Measurements from ENCODE around the gene HSPB8.
A peak's percentile ranks its signal among the peaks of the same experiment; 100 is the strongest.

HSPB8 gene, protein sequence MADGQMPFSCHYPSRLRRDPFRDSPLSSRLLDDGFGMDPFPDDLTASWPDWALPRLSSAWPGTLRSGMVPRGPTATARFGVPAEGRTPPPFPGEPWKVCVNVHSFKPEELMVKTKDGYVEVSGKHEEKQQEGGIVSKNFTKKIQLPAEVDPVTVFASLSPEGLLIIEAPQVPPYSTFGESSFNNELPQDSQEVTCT

DNA sequence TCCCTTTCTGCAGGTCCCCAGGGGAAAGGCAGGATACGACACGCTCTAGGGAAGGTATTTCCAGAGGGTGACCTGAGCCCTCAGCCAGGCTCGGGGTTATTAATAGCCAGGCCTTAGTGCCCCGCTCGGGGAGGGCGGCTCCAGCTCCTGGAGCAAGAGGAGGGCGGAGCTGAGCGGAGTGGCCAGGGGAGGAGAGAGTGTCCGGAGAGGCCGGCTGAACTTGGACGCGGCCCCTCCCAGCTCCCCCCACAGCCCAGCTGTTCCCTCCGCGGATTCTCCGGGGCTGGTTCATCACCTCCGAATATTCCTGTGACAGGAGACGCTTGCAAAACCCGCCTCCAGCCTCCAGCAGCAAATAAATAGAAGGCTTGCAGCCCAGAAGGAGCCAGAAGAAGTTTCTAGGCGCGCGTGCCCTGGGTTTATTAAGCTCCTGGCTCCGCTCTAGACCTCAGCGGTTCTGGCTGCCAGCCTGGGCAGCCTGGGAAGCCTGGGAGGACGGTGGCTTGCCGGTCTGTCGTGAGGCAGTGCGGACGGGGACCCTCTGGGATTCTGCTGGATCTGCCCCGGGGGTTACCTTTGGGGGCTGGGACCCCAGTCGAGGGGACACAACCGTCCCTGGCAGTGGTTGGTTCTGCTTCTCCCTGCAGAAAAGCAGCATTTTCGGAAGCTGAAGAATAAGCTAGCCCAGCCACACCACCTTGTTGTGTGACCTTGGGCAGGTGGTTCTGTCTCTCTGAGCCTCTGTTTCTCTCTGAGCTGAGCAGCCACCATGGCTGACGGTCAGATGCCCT is at the start of gene HSPB8:
HSPB8 (plus strand) TSS at position 388 of the 791 bp plus-strand sequence; CDS start at position 770, 382 bp downstream.
- peak; percentile 90 for DNase-seq

DNA sequence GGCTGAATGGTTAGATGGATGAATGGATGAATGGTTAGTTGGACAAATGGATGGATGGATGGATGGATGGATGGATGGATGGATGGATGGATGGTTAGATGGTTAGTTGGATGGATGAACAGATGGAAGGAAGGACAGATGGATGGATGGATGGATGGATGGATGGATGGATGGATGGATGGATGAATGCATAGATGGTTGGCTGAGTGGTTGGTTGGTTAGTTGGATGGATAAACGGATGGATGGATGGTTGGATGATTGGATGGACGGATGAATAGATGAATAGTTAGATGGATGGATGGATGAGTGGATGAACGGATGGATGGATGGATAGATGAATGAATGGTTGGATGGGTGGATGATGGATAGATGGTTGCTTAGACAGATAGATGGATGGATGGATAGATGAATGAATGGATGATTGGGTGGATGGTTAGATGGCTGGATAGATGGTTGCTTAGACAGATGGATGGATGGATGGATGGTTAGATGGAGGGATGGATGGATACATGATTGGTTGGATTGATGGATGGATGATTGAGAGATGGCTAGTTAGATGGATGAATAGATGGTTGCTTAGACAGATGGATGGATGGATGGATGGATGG is 48.8 kb upstream of the HSPB8 start:
- DNase-seq: no peak

DNA sequence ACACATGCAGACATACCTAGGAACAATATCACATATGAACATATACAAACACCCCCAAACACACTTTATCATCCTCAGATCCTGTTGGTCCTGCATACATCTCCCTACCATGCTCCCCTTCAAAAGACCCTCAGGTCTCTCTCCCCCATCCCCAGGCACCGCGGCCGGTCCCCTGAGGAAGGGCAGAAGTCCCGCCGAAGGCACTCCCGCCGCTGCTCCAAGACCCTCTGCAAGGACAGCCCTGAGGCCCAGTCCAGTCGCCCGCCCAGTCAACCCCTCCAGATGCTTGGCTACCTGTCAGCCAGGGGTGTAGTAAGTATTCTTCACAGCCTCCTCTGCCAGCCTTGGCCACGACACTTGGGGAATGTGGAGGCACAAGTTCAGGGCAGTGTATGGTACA is 48.2 kb upstream of the HSPB8 start:
- DNase-seq: no peak

DNA sequence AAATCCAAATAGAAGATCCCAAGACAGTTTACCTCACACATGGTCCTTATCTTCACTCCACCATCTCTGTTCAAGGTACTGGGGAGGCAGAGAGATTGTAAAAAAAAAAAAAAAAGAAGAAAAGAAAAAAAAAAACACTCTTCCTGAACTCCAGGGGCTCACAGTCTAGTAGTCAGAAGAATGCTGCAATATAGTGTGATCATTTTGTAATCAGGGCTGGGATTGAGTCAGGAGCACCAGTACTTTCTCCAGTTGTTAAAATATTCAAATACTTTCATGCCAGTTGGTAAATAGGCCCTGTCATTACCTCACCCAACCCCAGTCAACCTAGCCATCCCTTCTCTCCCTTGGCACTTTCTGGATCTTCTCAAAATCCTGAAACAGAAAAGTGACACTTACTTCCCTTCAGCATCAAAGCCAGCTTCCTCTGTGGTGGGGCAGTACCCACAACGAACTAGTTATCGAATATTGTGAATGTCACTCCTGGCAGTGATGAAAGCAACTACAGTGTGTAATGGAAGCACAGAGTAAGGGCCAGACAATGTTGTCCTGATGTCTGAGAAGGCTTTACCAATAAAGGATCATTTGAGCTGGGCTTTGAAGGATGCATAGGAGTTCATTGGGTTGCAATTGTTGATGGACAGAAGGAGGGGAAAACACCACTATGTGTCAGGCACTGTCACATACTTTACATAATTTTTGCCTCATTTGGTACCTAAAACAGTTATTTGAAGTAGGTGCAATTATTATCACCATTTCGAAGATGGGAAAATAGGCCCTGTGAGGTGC is 44.3 kb upstream of the HSPB8 start:
- no peak for DNase-seq

DNA sequence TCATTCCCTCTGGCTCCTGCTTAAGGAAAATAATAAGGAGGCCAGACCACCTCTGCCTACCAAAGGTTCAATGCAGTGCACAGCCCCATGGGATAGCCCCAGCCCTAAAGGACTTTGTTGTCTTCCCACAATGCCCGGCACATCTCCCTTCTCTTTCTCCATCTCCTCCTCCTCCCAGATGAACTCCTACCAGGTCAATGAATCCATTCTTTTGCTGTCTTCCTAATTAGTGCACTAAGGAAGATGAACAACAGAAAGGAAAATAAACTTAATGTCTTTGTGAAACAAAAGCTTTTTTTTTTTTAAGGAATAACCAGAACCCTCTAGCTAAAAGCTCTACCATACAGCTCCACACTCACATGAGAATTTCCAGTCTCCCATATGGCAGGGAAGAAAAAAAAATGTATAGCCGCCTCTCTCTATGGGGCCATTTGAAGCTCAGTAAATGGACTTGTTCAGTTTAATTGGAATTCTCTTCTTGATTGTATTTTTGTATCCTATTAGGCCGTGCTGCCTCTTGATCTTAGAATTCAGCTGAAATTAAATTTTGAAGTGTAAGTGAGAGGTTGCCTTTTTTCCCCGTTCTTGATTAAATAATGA is 41.8 kb upstream of the HSPB8 start:
- DNase-seq: no peak

DNA sequence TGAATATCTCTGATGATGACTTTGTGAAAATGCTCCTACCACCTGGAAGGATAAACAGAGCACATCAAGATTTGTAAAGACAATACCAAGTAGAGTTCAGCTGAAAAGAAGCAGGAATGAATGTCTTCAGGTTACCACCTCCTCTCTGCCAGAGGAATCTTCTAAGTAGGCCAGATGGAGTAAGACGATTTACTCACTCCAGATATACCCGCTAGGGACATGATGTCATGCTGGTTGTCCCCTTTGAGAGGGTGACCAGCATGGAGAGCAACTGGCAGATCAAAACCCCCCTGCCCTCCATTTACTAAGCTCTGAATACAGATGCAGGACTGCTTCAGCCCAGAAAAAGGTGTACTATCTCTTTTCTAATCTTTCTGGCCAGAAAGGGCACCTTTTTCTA is 39.3 kb upstream of the HSPB8 start:
- no peak for DNase-seq

DNA sequence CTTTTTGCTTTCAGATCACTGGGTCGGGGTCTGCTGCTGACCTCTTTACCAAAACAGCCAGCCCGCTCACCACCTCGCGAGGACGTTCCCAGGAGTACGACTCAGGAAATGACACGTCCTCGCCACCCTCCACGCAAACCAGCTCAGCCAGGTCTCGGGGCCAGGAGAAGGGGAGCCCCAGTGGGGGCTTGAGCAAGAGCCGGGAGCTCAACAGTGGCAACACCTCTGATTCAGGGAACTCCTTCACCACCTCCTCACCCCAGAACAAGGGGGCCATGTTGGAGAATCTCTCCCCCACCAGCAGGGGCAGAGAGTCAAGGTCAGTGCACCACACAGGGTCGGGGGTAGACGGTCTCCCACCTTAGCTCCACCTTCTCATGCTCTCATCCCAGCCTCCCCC is 33.4 kb upstream of the HSPB8 start:
- DNase-seq: no peak

DNA sequence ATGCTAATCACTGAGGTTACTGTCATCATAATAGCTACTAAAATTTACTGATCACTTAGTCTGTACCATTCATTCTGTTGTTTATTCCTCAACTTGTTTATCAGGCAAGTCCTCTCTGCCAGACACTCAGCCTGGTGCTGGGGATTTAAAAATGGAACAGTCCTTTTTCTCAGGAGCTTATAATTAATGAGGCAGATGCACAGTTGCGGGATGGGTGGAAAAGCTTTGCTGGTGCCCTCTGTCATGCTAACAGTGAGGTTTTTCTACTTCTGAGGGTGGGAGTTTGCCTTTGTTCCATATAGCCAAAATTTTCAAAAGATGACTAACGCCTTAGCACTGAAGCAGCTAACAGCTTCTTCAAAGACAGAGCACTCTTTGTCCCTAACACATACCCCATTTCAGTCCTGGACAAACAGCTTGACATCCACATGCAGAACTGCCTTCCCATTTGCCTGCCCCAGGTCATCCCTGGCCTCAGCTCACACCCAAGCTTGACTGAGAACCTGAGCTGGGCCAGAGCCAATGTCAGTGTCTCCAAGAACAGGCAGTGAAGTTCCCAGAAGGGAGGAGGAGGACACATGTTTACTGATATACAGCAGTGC is 30.8 kb upstream of the HSPB8 start:
- no peak for DNase-seq

DNA sequence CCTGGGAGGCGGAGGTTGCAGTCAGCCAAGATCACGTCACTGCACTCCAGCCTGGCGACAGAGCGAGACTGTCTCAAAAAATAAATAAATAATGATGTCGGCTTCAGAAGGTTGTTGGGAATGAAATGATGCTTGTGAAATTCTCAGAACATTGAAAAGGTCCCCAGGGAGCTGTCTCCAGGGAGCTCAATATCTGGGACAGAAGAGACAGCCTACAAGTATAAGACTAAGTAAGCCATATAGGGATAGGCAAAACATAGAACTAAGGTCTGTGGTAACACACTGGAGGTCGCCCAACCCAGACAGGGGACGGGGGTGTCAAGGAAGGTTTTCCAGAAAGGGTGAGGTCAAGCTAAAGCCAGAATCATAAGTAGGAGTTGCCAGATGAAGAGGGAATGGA is 29.5 kb upstream of the HSPB8 start:
- DNase-seq: no peak

DNA sequence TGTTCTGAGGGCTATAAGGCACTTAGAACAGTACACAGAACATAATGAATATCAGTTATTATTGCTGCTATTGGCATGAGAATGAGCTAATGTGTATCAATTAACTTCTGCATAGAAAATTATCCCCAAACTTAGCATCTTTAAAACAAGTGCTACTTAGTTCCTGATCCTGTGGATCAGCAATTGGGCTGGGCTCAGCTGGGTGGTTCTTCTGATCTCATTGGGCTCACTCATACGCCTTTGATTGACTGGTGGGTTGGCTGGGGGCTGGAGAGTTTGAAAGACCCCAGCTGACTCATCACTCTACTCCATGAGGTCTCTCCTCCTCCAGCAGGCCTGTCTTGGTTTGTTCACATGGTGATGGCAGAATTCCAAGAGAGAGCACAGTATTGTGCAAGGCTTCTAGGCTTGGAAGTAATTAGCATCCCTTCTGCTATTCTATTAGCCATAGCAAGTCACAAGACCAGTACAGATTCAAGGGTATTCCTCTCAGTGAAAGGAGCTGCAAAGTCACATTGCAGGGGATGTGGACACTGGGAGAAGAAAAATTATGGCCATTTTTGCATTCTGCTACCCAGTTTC is 27.2 kb upstream of the HSPB8 start:
- no peak for DNase-seq

DNA sequence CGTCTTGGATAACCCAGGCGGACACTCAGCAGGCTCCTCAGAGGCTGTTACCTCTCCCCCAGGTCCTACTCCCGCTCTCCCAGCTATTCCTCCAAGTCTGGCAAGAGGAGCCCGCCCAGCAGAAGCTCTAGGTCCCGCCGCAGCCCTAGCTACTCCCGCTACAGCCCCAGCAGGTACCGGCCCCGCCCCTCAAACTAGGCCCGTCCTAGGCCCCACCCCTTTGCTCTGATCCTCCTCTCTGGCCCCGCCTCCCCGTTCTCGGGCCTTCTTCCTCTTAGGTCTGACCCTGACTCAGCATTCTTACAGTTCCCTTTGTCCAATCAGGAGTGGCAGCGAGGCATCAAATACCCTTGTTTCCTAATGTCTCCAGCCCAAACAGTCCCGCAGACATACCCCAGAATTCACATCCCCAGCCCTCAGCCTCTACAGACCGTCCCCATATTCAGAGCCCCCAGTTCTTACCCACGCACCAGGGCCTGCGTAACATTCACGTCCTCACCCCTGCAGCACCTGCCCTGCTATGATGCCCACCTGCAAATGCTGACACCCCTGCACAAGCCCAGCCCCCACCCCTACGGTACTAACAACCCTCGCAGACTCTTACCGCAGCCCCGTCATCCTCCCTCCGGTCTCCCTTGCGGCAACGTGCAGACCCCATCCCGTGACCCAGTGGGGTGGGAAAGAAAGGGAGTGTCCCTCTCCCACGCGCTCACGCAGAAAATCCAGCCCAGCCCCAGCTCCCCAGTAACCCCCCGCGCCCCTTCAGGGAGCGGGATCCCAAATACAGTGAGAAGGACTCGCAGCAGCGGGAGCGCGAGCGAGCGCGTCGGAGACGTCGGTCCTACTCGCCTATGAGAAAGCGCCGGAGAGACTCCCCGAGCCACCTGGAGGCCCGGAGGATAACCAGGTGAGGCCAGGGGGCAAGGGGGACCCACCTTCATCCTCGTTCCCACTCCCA is 25.0 kb upstream of the HSPB8 start:
- peak; percentile 17 for DNase-seq

DNA sequence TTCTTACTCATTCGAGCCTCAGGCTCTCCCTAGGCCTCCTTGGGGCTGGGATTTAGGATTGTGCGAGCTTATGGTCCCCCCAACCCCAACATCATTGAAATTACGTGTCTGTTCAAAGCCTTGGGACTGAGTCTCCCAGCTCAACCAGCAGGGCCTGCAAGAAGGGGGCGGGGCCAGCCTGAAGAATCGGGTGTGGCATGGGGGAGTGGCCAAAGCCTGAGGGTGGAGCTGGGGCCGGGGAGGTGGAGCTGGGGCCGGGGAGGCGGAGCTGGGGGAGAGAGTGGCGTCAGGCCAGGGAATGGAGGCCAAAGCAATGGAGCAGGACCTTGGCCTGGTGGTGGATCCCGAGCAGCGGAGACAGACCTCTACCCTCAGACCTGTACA is 24.3 kb upstream of the HSPB8 start:
- DNase-seq: no peak

DNA sequence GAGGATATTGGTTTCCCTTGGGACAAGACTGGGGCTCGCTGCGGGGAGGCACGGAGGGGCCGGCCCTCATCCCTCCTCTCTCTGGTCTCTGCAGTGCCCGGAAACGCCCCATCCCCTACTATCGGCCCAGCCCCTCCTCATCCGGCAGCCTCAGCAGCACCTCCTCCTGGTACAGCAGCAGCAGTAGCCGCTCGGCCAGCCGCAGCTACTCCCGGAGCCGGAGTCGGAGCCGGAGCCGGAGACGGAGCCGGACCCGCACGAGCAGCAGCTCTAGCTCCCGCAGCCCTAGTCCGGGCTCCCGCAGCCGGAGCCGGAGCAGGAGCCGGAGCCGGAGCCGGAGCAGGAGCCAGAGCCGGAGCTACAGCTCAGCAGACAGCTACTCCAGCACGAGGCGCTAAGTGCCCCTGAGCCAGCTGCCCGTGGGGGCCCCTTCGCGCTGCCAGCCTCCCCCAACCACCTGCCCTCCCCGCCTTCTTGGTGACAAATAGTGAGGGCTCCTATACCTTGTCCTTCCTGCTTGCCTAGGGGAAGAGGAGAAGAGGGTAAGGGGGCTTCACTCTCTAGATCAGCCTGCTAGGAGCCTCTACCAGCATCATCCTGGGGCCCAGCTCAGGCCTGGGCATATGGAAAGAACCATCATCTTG is 22.2 kb upstream of the HSPB8 start:
- no peak for DNase-seq

DNA sequence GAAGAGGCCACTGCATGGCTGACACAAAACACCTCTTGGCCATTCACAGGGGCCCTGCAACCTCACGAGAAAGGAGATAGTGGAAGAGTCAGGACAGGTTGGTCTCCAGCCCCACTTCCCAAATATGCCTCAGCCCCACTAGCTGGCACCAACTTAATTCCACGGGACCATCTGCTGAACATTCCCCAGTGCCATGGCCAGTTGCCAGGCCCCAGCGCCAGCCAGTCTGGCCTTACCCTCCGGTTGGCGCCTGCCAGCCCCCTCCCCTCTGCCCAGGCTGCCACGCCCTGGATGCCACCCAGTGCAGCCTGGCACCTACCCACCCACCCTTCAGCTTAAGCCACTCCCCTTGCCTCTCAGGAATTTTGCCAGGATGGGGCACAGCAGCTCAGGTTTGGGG is 21.2 kb upstream of the HSPB8 start:
- DNase-seq: no peak

DNA sequence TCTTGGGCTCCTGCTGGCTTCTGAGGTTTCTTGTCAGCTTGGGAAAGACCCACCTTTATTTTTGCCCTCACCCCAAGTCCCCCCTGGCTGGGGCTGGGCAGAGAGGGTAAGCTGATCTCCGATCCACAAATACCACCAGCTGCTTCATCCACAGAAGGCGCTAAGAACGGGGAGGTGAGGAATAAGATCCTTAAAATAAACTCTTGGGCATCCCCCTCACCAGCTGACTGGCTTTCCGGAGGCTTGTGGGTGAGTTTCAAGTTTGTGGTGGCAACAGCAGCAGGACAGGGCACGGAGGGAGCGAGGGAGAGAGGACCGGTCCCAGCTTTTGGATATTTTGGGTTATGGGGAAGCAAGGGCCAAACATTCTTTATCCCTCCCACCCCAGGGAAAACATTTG is 20.8 kb upstream of the HSPB8 start:
- DNase-seq: no peak

DNA sequence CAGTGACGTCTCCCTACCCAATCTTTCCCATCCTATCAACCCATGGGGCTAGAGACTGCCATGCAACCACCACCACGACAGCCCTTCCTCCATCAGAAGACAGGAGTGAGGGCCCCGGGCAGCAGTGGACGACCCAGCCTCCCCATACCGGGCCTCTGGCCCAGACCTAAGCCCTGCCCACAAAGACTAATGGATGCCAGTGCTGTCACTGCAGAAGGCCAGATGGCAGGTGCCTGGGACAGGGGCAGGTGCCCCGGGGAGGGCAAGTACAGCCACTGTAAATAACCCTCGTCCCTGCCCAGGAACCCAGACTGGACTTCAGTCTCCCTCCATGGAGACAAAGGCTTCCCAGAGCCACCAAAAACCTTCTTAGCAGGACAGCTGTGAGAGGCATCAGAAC is 20.3 kb upstream of the HSPB8 start:
- DNase-seq: no peak

DNA sequence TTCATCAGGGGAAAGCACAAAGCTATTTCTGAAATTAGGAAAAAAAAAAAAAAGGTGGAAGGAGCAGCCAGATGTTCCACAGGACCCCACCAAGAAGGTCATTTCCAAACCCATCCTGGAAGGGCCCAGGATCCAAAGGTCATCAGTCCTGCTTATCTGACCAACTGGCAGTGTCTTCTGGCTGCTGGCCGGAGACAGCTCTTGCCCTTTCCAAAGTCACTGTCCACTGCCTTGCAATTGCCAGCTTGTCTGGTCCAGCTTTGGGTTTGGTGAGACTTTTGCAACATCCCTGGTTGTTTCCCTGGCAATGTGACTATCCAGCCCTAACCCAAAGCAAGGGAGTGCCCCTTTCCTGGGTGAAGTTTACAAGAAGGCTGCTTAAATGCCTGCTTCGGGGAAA is 18.9 kb upstream of the HSPB8 start:
- no peak for DNase-seq

DNA sequence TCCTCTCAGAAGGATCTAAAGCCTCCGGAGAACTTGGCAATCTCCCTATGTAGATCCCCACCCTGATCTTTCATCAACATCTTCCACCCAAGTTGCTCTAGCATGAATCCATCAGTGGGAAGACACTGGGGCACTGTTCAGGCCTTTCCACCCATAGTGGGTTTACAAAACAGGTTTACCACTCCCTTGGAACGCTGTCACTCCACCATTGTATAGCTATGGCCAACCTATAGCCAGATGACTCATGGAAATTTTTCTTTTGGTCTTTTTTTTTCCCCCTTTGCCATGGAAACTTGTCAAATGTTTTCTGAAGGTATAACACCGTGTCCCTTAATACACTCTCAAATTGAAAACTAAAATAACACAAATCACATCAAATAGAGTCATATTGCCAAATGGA is 10.8 kb upstream of the HSPB8 start:
- no peak for DNase-seq

DNA sequence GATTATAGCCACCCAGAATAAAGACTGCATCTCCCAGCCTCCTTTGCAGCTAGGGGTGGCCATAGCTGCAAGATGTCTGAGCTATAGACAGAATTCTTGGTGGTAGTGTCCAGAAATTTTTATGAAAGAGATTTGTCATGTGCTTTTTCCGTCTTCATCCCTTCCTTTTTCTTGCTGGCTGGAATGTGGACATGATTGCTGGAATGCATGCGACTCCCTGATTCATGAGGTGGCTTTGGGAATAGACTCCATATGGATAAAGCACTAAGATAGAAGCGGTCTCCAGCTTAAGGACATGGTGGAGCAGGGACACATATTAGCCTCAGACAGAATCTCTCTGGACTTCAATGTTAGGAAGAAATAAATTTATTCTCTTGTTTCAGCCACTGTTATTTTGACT is 10.0 kb upstream of the HSPB8 start:
- no peak for DNase-seq

DNA sequence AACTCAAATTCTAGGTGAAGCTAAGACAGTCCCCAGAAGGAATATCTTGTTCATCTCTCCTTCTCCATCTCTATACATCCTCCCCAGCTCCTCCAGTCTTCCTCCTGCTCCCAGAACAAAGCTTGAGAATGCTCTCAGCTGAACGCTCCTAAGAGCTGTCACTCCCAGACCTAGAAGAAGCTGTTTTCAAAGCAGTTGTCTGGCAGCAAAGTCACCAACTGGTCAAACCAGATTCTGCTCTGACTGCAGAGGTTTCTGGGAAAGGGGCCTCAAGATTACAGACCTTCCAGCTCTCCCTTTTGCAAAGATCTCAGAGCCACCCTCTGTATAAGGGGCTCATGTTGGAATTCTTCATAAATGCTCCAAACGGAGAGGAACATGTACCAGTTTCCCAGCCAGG is 9.6 kb upstream of the HSPB8 start:
- DNase-seq: no peak

DNA sequence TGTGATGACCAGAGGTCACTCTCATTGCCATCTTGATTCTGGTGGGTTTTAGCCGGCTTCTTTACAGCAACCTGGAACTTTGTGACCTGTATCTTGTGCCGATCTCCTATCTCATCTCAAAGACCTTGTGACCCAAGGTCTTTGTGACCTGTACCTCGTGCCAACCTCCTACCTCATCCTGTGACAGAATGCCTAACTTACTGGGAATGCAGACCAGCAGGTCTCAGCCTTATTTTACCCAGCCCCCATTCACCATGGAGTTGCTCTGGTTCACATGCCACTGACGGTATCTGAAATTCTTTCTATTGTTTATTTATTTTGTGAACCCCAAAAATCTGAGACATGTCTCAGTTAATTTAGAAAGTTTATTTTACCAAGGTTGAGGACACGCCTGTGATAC is 7.4 kb upstream of the HSPB8 start:
- DNase-seq: no peak
